ENCODE results near the gene PTGES2.
A peak's percentile ranks its signal among the peaks of the same experiment; 100 is the strongest.
"Not testable (repeated sequence)": the region's sequence is repeated elsewhere in the genome, so short reads cannot be mapped to it uniquely, and the experiment has no call there.

PTGES2 gene

DNA sequence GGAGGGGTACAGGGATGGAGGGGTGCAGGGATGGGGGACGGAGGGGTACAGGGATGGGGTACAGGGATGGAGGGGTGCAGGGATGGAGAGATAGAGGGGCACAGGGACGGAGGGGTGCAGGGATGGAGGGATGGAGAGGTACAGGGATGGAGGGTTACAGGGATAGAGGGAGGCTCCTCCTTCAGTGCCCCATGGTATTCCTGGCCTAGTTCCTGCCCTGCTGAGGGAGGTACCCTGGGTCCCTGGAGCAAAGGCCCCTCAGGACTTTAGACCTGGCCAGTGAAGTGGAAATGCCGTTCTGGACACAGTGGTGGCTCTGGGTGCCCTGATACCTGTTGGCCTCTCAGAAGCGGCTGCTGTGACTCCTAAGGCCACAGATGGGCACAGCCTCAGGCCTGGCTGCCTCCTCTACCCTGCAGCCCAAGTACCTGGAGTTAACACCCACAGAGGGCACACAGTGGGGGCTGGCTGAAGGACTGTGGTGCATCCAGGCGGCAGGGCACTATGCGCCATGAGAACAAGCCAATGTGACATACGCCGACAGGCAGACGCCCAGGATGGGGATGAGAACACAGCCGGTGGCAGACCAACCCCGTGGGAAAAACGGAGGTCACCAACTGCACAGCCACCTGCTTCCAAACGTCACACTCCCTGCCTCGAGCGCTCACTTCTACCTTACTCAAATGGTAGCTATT is 8.4 kb downstream of the PTGES2 start:
- no peak for DNase-seq

DNA sequence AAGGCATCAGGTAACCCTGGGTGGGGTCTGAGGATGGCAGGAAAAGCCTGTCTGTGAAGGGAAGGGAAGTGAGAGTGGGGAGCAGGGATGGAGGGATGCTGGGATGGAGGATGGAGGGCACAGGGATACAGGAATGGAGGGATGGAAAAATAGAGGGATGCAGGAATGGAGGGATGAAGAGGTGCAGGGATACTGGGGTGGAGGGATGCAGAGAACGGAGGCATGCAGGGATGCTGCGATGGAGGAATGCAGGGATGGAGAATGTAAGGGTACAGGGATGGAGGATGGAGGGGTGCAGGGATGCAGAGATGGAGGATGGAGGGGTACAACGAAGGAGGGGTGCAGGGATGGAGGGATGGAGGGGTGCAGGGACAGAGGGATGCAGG is 9.1 kb downstream of the PTGES2 start:
- no peak for DNase-seq

DNA sequence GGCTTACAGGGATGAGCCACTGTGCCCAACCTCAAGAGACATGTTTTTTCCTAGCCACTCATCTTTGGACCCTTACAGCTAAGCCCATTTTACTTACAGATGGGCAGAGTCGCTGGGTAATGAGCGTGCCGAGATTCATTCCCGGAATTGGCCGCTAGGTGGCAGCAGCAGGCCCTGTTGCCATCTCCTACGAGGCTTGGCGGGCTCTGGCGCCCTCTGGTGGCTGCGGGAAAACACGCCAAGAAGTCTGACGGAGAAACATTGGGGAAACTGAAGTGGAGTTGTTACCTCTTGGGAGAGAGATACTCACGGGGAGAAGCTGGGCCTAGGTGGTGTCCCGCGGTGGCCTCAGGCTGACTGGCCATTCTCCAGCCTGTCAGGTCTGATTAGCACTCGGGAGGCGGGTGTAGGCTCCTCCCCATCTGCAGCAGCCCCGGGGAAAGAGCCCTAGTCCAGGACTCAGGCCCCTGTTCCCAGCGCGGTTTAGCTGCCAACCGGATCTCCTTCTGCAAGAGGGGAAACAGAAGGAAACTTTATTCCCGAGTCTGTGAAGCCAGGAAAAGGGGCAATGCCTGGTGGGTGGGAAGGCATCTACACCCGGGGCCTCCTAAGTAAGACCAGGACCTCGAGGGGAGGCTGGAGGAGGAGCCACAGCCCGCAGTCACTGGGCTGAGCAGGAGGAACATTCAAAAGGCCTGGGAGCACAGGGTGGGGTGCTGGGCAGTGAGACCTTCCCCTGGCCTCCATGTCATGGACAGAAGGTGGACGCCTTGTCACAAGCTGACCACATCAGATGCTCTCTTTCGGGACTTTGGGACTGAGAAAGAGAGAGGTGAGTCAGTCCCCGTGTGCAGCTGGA is 9.7 kb downstream of the PTGES2 start:
- peak; percentile 100 for DNase-seq

DNA sequence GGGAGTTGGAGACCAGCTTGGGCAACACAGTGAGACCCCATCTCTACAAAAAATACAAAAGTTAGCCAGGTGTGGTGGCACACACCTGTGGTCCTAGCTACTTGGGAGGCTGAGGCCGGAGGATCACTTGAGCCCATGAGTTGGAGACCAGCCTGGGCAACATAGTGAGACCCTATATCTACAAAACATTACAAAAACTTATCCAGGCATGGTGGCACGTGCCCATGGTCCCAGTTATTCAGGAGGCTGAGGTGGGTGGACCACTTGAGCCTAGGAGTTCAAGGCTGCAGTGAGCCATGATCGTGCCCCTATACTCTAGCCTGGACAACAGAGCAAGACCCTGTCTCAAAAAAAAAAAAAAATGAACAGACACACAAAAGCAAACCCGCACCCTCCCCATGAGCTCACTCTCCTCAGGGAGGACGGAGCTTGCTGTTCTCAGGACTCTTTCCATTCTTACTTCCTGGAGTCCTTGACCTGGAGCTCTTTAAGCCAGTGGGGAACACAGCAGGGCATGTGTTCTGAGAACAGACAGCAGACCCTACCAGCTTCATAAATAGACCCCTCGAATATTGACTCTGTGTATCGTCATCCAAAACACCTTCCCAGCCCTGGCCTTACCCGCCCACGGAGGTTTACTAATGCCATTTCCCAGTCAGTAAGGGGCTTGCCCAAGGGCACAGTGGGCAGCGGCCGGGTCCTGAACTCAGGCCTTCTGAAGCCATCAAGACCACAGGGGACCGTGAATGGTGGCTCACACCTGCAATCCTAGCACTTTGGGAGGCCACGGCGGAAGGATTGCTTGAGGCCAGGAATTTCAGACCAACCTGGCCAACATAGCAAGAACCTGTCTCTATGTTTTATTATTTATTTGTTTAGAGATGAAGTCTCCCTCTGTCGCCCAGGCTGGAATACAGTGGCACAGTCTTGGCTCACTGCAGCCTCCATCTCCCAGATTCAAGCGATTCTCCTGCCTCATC is 11.1 kb downstream of the PTGES2 start:
- no peak for DNase-seq

DNA sequence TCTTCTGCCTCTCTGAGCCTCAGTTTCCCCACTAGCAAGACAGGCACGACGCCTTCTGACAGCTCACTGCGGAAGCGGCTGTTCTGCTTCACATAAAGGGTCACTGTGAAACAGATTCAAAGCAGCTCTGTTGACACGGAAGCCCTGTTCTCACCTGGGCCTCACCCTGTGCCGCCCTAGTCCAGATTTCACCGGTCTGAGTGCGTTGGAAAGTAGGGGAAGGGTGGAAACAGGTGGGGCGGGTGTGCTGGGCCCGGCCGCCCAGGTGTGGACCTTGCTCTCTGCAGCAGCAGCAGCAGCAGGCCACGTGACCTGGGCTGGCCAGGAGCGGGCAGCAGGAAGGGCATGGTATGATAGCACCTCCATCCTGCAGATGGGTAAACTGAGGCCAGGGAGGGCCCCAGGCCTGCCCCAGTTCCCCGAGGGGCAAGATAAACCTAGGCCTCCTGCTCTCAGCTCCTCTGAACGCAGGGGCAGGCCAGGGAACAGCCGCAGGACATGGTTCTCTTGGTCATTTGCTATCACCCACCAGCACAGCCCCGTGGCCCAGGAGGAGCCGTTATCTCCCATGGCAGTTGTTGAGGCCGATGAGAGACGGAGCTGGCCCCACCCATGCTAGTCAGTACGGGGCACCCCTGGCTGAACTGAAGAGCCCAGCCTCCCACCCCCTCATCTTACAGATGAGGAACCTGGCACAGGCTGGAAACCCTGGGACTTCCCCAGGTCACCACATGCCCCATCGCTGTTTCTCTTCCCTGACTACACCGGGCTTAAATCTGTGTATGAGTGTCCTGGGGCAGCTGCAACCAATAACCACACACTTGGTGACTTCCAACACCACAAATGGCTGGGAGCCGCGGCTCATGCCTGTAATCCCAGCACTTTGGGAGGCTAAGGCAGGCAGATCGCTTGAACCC is 12.1 kb downstream of the PTGES2 start:
- DNase-seq: no peak

DNA sequence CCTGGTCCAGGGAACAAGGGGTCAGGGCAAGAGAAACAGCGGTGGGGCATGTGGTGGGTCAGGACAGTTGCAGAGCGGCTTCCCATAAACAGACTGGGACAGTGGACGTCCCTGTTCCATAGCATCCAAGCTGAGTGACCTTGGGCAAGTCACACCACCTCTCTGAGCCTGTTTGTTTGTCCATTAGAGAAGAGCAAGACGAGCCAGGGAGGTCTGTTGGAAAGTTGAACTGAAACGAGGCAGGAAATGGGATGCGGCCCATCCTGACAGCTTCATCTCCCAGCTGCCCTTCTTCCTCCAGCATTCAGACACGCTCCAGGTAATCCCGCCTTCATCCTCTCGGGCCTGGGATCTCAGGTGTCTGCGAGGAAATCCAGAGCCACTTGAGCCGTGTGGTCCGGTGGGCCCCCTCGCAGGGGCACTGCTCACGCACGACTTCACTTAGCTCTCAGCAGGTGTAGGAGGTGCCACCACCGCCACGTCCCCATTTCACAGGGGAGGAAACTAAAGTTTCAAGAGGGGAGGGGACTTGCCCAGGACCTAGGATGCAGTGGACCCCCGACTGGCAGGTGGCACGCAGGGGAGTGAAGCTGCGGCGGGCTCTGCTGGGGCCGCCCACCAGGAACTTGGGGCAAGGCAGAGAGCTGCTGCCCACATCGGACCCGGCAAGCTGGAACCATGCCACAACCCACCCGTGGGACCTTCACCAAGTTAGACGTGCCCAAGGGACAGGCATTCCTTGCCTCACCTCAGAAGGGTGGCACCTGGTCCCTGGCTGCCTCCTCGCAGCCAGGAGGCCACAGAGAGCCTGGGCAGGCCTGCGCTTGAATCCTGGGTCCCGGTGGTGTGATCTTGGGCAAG is 13.0 kb downstream of the PTGES2 start:
- DNase-seq: no peak

DNA sequence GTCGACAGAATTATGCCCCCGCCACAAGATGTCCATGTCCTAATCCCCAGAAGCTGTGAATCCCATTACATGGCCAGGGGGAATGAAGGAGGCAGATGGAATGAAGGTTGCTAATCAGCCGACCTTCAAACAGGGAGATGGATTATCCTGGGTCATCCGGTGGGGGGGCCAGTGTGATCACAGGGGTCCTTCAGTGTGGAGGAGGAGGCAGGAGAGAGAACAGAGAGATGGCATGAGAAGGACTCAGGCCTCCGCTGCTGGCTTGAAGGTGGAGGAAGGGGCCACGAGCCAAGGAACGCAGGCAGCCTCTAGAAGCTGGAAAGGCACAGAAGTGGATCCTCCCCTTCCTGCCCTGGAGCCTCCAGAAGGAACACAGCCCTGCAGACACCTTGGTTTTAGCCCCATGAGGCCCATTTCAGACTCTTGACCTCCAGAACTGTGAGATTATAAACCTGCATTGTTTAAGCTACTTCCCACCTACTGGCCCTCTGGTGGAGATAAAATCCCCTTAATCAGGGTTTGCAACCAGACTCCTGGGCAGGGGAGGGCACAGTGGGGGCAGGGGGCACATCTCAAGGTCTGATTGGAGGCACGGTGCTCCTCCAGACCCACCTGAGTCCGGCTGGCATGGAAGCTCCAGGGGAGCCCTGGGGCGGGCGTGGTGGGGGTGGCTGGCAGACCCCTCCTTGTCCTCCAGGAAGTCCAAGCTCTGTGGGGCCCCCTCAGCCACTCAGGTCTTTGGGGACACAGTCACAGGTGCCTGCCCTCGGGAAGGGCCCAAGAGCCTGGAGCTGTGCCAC is 13.8 kb downstream of the PTGES2 start:
- no peak for DNase-seq

DNA sequence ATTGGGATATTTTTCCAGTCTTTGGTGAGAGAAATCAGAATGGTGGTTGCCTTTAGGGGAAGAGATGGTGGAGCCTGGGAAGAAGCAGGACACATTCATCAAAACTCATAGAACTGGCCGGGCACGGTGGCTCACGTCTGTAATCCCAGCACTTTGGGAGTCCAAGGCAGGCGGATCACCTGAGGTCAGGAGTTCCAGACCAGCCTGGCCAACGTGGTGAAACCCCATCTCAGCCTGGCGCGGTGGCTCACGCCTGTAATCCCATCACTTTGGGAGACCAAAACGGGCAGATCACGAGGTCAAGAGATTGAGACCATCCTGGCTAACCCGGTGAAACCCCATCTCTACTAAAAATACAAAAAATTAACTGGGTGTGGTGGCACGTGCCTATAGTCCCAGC is 15.8 kb downstream of the PTGES2 start:
- DNase-seq: not testable (repeated sequence)

DNA sequence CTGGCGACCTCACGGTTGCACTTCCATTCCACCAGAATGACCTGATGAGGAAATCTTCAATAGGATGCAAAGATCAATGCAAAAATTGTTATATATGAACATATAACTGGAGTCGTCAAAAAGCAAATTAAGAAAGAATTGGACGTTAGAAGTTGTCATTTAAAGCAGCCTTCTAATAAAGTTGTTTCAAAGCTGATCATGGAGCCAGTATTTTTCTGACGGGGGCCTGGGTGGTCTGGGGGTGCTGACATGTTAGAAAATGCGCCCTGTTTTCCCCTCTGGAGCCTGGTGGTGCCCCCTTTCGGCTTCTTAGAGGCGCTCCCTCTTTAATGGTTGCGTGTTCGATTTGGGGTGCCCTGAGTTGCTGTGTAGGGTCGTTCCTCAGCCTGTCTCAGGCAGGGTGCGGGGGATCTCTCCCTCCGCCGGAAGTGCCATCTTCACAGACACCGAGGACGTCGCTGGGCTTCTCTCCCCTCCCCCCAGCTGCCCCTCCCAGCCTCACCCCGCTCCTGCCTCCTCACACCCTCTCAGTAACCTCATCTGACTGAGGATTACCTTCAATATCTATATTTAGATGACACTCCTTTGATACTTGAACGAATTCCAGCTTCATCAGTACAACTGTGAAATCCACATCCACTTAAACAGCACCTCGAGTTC is 18.3 kb downstream of the PTGES2 start:
- DNase-seq: no peak

DNA sequence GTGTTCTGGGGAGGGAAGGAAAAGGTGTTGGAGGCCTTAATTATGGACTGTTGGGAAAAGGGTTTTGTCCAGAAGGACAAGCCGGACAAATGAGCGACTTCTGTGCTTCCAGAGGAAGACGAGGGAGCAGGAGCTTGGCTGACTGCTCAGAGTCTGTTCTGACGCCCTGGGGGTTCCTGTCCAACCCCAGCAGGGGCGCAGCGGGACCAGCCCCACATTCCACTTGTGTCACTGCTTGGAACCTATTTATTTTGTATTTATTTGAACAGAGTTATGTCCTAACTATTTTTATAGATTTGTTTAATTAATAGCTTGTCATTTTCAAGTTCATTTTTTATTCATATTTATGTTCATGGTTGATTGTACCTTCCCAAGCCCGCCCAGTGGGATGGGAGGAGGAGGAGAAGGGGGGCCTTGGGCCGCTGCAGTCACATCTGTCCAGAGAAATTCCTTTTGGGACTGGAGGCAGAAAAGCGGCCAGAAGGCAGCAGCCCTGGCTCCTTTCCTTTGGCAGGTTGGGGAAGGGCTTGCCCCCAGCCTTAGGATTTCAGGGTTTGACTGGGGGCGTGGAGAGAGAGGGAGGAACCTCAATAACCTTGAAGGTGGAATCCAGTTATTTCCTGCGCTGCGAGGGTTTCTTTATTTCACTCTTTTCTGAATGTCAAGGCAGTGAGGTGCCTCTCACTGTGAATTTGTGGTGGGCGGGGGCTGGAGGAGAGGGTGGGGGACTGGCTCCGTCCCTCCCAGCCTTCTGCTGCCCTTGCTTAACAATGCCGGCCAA is 19.1 kb downstream of the PTGES2 start:
- DNase-seq: no peak

DNA sequence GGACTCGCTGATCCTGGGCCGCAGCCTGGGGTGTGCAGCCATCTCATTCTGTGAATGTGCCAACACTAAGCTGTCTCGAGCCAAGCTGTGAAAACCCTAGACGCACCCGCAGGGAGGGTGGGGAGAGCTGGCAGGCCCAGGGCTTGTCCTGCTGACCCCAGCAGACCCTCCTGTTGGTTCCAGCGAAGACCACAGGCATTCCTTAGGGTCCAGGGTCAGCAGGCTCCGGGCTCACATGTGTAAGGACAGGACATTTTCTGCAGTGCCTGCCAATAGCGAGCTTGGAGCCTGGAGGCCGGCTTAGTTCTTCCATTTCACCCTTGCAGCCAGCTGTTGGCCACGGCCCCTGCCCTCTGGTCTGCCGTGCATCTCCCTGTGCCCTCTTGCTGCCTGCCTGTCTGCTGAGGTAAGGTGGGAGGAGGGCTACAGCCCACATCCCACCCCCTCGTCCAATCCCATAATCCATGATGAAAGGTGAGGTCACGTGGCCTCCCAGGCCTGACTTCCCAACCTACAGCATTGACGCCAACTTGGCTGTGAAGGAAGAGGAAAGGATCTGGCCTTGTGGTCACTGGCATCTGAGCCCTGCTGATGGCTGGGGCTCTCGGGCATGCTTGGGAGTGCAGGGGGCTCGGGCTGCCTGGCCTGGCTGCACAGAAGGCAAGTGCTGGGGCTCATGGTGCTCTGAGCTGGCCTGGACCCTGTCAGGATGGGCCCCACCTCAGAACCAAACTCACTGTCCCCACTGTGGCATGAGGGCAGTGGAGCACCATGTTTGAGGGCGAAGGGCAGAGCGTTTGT is 19.9 kb downstream of the PTGES2 start:
- DNase-seq: no peak

DNA sequence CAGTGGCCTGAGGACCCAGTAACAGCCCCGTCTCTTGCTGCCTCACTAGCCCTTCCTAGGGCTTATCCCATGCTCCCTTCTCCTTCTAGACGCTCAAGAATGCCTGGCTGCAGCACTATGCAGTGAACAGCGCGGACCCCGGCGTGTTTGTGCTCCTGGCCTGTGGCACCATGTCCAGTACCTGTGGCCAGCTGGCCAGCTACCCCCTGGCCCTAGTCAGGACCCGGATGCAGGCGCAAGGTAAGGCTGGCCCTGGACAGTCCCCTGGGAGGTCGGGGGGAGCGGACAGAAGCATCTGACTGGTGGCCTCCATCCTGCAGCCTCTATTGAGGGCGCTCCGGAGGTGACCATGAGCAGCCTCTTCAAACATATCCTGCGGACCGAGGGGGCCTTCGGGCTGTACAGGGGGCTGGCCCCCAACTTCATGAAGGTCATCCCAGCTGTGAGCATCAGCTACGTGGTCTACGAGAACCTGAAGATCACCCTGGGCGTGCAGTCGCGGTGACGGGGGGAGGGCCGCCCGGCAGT is 20.5 kb downstream of the PTGES2 start:
- DNase-seq: no peak

DNA sequence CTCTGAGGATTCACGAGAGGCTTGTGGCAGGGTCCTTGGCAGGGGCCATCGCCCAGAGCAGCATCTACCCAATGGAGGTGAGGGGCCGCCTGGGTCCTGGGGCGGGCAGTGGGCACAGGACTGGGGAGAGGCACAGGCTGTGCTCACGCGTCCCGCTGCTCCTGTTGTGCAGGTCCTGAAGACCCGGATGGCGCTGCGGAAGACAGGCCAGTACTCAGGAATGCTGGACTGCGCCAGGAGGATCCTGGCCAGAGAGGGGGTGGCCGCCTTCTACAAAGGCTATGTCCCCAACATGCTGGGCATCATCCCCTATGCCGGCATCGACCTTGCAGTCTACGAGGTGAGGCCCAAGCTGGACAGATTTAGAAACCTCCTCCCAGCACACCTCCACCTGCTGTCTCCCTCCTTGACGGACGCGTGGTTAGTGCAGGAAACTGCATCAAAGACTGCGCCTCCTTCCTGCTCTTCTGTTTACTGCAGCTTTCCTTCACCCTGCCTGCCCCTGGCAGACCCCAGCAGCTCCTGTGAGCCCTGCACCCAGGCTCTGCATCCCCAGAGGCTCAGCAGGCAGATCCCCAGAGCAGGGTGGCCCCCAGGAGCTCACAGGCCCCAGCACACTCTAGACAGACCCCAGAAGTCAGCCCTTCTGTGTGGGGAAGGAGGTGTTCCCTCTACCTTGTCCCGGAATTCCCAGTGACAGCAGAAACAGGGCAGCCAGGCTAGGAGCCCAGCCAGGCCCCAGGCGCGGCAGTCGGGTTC is 21.2 kb downstream of the PTGES2 start:
- no peak for DNase-seq

DNA sequence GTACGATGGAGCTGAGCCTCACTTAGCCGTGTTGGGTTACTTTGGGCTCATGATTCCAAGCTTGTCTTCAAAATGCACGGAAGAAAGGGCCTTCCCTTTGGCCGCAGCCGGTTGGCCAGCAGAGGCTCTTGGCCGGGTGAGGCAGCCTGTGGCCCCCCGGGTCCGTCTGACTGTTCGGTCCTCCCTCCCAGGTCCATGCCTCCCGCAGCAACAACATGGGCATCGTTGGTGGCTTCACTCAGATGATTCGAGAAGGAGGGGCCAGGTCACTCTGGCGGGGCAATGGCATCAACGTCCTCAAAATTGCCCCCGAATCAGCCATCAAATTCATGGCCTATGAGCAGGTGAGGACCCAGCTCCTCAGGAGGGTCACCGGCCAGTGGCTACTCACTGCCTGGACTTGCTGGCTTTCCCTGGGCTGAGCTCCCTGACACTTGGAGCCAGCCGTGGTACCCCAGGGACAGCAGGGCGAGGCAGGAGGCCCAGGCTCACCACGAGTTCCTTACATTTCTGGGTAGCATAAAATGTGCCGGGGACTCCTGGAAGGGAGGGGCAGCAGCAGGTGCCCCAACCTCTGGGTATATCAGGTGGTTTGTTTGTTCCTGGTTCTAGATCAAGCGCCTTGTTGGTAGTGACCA is 21.9 kb downstream of the PTGES2 start:
- DNase-seq: no peak

DNA sequence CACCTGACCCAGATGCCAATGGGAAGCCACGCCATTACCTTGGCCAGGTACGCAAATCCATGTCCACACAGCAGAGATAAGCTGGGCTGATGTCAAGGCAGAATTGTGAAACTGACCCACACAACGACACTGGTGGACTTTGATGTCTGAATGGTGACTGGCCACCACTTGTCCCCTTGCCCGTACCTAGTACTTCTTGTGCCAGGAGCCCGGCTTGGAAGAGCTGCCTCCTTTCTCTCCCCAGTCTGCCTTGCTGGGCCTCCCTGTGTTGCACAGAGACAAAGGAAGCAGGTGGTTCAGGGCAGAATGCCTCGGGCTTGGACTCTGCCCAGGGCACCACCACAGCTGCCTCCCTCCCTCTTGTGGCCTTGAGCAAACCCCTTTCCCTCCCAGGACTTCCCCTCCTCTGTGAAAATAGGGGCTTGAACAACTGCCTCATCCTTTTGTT is 23.3 kb downstream of the PTGES2 start:
- DNase-seq: no peak

DNA sequence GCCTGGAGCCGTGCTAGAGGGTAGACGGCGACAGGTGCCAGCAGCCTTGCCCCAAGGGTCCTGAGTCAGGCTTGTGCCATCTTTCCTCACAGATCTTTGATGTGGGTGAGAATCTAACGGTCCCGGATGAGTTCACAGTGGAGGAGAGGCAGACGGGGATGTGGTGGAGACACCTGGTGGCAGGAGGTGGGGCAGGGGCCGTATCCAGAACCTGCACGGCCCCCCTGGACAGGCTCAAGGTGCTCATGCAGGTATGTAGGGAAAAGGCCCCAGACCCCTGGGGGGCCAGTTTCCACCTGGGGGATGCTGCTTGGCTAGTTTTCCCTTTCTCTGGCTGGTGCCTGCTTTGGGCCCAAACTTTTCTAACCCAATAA is 24.0 kb downstream of the PTGES2 start:
- no peak for DNase-seq
